Kidney (tissue), 14 donors: ENCODE measurements around the gene PATL1. TPM values are rescaled to one million over a fixed set of nuclear protein-coding genes. Genes with fewer than 3 reads are reported as not detected.

Source experiments
- DNase-seq, 5 donors: peaks; one replicate each; pipeline ENCODE4 v3.0.0-alpha.2; 2013 to 2020
- FAIRE-seq: peaks from 2 replicates; lab custom pipeline; 2012; peaks lifted over from hg19 to GRCh38; lab: Jason Lieb, UNC
- H3K27ac ChIP-seq, 2 donors: one replicate each; pipeline ENCODE4 v1.7.0; 2013; ENCODE audit warnings: low read depth in 2 of 2, low read length in 2 of 2, inconsistent platforms in 1 of 2
- H3K27me3 ChIP-seq: one replicate; pipeline ENCODE4 v1.7.1; 2013; ENCODE audit warnings: low read length, inconsistent platforms; ENCODE audit not compliant: control insufficient read depth, insufficient read depth
- H3K36me3 ChIP-seq, 3 donors: one replicate each; pipeline versions ENCODE4 v1.7.0 to v1.7.1; 2013; ENCODE audit warnings: low read length in 3 of 3, control low read depth in 1 of 3, inconsistent platforms in 1 of 3; ENCODE audit not compliant: insufficient read depth in 3 of 3, control insufficient read depth in 2 of 3
- H3K4me1 ChIP-seq, 3 donors: one replicate each; pipeline versions ENCODE4 v1.7.0 to v1.7.1; 2013; ENCODE audit warnings: low read length in 3 of 3, inconsistent platforms in 1 of 3, low read depth in 1 of 3; ENCODE audit not compliant: control insufficient read depth in 2 of 3, insufficient read depth in 2 of 3
- H3K4me3 ChIP-seq, 3 donors: one replicate each; pipeline versions ENCODE4 v1.7.0 to v1.8.1; 2013; ENCODE audit warnings: low read length in 3 of 3, control low read depth in 1 of 3, inconsistent platforms in 1 of 3
- H3K9ac ChIP-seq, 3 donors: one replicate each; pipeline versions ENCODE4 v1.7.0 to v1.7.1; 2013; ENCODE audit warnings: low read length in 3 of 3, control low read depth in 1 of 3, inconsistent platforms in 1 of 3
- H3K9me3 ChIP-seq, 3 donors: one replicate each; pipeline versions ENCODE4 v1.7.0 to v1.7.1; 2013; ENCODE audit warnings: low read length in 3 of 3, control low read depth in 1 of 3, inconsistent platforms in 1 of 3; ENCODE audit not compliant: control insufficient read depth in 2 of 3, insufficient read depth in 1 of 3
- intact Hi-C: fragments of 100-400 bp; cut with DNase I; formaldehyde crosslinking; loops from one replicate; pipeline ENCODE4 v1.11.1; 2022
- polyA plus RNA-seq: library from polyadenylated mRNA; stranded (reverse); fragments of 350-450 nt; fragmentation: Illumina TruSeq; extraction: RNeasy Lipid Tissue Mini Kit (QIAGEN cat#74804); gene quantifications from one replicate; pipeline ENCODE4 v1.2.3, GENCODE V29; 2014; ENCODE audit warnings: low read depth, low replicate concordance; ENCODE audit not compliant: insufficient read depth
- total RNA-seq: library from RNA; stranded (reverse); fragmentation: NEBNext Ultra II Directional; extraction: Animal tissue kit (Norgen Biotek cat#: 25700); gene quantifications from one replicate; pipeline ENCODE4 v1.2.1, GENCODE V29; 2021
- TF ChIP-seq, protein P1 (sequence below): IDR thresholded peaks from 3 replicates; pipeline ENCODE4 v1.5.1; 2012; ENCODE audit warnings: mild to moderate bottlenecking, moderate library complexity, borderline replicate concordance; ENCODE audit not compliant: insufficient read depth; ENCODE audit errors: extremely low read depth
- donor health status: control.
- donor health status: control.
- donor health status: control.
- donor health status: control.
- donor health status: control.
- donor health status: DM: yes; HTN: yes; CAD: no.
- donor health status: Normal renal cell carcinoma (clear cell type).

The PATL1 gene
- total and polyA plus RNA-seq, 2 donors from 2014 or later, result 12.3 to 35.4 TPM

- no peak overlapping the region for H3K4me3 ChIP-seq
- H3K27ac ChIP-seq, result no peak overlapping the region
- no peaks in the 10 kb centered on the region for H3K36me3 ChIP-seq
- intact Hi-C loops, result no loop called here
- no peak overlapping the region for H3K9ac ChIP-seq
- DNase-seq (no peak), FAIRE-seq (no peak)
- TF ChIP-seq, protein P1, sequence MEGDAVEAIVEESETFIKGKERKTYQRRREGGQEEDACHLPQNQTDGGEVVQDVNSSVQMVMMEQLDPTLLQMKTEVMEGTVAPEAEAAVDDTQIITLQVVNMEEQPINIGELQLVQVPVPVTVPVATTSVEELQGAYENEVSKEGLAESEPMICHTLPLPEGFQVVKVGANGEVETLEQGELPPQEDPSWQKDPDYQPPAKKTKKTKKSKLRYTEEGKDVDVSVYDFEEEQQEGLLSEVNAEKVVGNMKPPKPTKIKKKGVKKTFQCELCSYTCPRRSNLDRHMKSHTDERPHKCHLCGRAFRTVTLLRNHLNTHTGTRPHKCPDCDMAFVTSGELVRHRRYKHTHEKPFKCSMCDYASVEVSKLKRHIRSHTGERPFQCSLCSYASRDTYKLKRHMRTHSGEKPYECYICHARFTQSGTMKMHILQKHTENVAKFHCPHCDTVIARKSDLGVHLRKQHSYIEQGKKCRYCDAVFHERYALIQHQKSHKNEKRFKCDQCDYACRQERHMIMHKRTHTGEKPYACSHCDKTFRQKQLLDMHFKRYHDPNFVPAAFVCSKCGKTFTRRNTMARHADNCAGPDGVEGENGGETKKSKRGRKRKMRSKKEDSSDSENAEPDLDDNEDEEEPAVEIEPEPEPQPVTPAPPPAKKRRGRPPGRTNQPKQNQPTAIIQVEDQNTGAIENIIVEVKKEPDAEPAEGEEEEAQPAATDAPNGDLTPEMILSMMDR, result no peak
- H3K27me3 ChIP-seq, result no peaks in the 10 kb centered on the region
- H3K9me3 ChIP-seq, result no peaks in the 10 kb centered on the region
- H3K4me1 ChIP-seq, result peaks cover 0 to 8% (median 4%) of the 10 kb centered on the region in 3 donors
These were observed 9.4 kb upstream of the PATL1 start for GRCh38 chr11:59678118-59678812.

DNA sequence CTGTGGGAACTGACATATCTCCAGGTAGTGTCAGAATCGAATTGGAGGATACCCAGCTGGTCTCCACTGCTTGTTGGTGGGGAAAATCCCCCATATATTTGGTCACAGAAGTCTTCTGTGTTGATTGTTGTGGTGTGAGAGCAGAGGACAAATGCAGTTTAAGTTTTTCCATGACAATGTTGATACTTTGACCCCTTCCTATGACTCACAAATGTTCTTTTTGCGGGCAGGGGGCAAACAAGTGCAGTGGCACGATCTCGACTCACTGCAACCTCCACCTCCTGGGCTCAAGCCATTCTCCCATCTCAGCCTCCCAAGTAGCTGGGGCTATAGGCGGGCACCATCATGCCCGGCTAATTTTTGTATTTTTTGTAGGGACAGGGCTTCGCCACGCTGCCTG, 7.4 kb upstream of the PATL1 start:
- H3K4me3 ChIP-seq, result no peak overlapping the region

GRCh38 chr11:59674291-59674690, 5.5 kb upstream of the PATL1 start:
- Histone ChIP-seq H3K36me3 (no peaks in the 10 kb centered on the region), H3K9me3 (no peaks in the 10 kb centered on the region), H3K27ac (no peak overlapping the region), H3K9ac (no peak overlapping the region), H3K4me1 (peaks cover 0 to 3% (median 0%) of the 10 kb centered on the region in 3 donors), H3K4me3 (no peak overlapping the region), H3K27me3 (no peaks in the 10 kb centered on the region)
- intact Hi-C loops, result no loop called here
- no peak for FAIRE-seq
- DNase-seq, result no peak
- TF ChIP-seq, protein P1, result no peak

More for the DNA sequence above, 7.4 kb upstream of the PATL1 start:
- H3K27ac ChIP-seq, result no peak overlapping the region
- no peak overlapping the region for H3K9ac ChIP-seq
- DNase-seq (no peak), FAIRE-seq (no peak)
- intact Hi-C loops, result no loop called here
- TF ChIP-seq, protein P1, result no peak
- no peaks in the 10 kb centered on the region for H3K27me3 ChIP-seq
- peaks cover 0 to 8% (median 4%) of the 10 kb centered on the region in 3 donors for H3K4me1 ChIP-seq
- no peaks in the 10 kb centered on the region for H3K36me3 ChIP-seq
- no peaks in the 10 kb centered on the region for H3K9me3 ChIP-seq
